CD4-positive, alpha-beta T cell treated with Interleukin-6 for 4 hours (primary cell): ENCODE measurements around the gene ZNF222.

ENCODE experiments used
- DNase-seq: peaks from one replicate; pipeline ENCODE4 v3.0.0-alpha.2; 2020; ENCODE audit warnings: mixed read lengths

Gene ZNF222

GRCh38 chr19:44025217-44025936 lies at the start of gene ZNF222:
ZNF222 (plus strand) TSS chr19:44025379; CDS start chr19:44025437, 58 bp downstream.
- peak; percentile 87 for DNase-seq

- no peak for DNase-seq
Measured at GRCh38 chr19:43976732-43977131, 48.4 kb upstream of the ZNF222 start.

GRCh38 chr19:43983544-43983911 lies 41.7 kb upstream of the ZNF222 start:
- DNase-seq, result no peak

GRCh38 chr19:43983912-43984686 lies 41.1 kb upstream of the ZNF222 start, which contains the start of gene ZNF155:
ZNF155 (plus strand) TSS chr19:43984188; CDS start chr19:43988544, 4,356 bp downstream.
- peak; percentile 77 for DNase-seq

- peak; percentile 10 for DNase-seq
Measured at GRCh38 chr19:43984687-43985000, 40.5 kb upstream of the ZNF222 start.

GRCh38 chr19:43997631-43998290 lies 27.4 kb upstream of the ZNF222 start:
- DNase-seq, result no peak

- no peak for DNase-seq
Measured at GRCh38 chr19:44002212-44002565, 23.0 kb upstream of the ZNF222 start.

GRCh38 chr19:44002566-44003460 lies 22.4 kb upstream of the ZNF222 start, which contains the start of gene ZNF230:
ZNF230 (plus strand) TSS chr19:44002957; CDS start chr19:44007079, 4,122 bp downstream.
- peak; percentile 86 for DNase-seq

GRCh38 chr19:44003461-44004009 lies 21.6 kb upstream of the ZNF222 start:
- no peak for DNase-seq

- no peak for DNase-seq
Measured at GRCh38 chr19:44005973-44006372, 19.2 kb upstream of the ZNF222 start.

- no peak for DNase-seq
Measured at GRCh38 chr19:44007473-44007872, 17.7 kb upstream of the ZNF222 start.

- DNase-seq, result no peak
Measured at GRCh38 chr19:44010468-44010867, 14.7 kb upstream of the ZNF222 start.

- no peak for DNase-seq
Measured at GRCh38 chr19:44019498-44019897, 5.7 kb upstream of the ZNF222 start.

- no peak for DNase-seq
Measured at GRCh38 chr19:44021221-44021620, 4.0 kb upstream of the ZNF222 start.

GRCh38 chr19:44024900-44025216 lies 321 bp upstream of the ZNF222 start:
- no peak for DNase-seq

- DNase-seq, result no peak
Measured at GRCh38 chr19:44026622-44027021, 1.4 kb downstream of the ZNF222 start.

- no peak for DNase-seq
Measured at GRCh38 chr19:44032001-44032610, 6.9 kb downstream of the ZNF222 start.

- DNase-seq, result no peak
Measured at GRCh38 chr19:44042147-44042546, 17.0 kb downstream of the ZNF222 start.

- DNase-seq, result peak; percentile 41
Measured at GRCh38 chr19:44050740-44051649, 25.8 kb downstream of the ZNF222 start.

GRCh38 chr19:44051650-44052402 lies 26.6 kb downstream of the ZNF222 start, which contains the start of gene ZNF223:
ZNF223 (plus strand) TSS chr19:44052036; CDS start chr19:44055177, 3,141 bp downstream.
- peak; percentile 86 for DNase-seq
